Measurements from ENCODE around the gene ANKRD44. TPM values are rescaled to one million over a fixed set of nuclear protein-coding genes. Genes with fewer than 3 reads are reported as not detected.

Gene ANKRD44
- total RNA-seq, 1 donor from 2014 or later = 4.0 TPM

DNA sequence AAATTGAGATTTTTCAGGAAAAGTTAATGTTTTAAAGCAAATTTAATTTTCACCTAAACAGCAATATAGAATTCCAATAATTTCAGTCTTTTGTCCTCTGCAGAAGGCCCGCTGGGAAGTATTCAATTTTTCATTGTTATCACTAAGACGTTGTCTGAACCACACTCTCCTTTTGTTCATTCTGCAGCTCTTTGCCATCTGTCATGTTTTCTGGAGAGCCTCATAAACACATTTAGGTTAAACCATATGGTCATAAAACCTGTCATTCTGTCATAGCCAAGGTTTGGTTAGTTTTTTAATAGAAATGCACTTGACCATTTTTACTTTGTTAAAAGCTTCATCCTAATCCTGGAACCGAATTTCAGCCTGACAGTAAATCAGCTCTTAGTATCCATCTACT lies 330.1 kb downstream of the ANKRD44 start:
- Mint-ChIP-seq H3K36me3 (ENCODE audit: insufficient read depth) (no peaks in the 10 kb centered on the region), H3K27me3 (no peaks in the 10 kb centered on the region), H3K4me1 (ENCODE audit: low read depth) (peaks cover 6% of the 10 kb centered on the region), H3K27ac (no peak overlapping the region), H3K4me3 (ENCODE audit: low read depth) (no peak overlapping the region), H3K9me3 (ENCODE audit: low read depth) (peaks cover 6% of the 10 kb centered on the region)
- TF ChIP-seq, protein P1, sequence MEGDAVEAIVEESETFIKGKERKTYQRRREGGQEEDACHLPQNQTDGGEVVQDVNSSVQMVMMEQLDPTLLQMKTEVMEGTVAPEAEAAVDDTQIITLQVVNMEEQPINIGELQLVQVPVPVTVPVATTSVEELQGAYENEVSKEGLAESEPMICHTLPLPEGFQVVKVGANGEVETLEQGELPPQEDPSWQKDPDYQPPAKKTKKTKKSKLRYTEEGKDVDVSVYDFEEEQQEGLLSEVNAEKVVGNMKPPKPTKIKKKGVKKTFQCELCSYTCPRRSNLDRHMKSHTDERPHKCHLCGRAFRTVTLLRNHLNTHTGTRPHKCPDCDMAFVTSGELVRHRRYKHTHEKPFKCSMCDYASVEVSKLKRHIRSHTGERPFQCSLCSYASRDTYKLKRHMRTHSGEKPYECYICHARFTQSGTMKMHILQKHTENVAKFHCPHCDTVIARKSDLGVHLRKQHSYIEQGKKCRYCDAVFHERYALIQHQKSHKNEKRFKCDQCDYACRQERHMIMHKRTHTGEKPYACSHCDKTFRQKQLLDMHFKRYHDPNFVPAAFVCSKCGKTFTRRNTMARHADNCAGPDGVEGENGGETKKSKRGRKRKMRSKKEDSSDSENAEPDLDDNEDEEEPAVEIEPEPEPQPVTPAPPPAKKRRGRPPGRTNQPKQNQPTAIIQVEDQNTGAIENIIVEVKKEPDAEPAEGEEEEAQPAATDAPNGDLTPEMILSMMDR (IDR thresholded peaks at IDR 0.05; ENCODE audit: unreplicated experiment) = no peak
- no peak for DNase-seq (ENCODE audit: low spot score, unreplicated experiment)

- TF ChIP-seq, protein P1 (IDR thresholded peaks at IDR 0.05; ENCODE audit: unreplicated experiment) = no peak
- peak overlapping the region; percentile 59 for H3K27ac Mint-ChIP-seq
- H3K4me1 Mint-ChIP-seq (ENCODE audit: low read depth) = peaks cover 6% of the 10 kb centered on the region
- DNase-seq (ENCODE audit: low spot score, unreplicated experiment) = no peak
- no peak overlapping the region for H3K4me3 Mint-ChIP-seq (ENCODE audit: low read depth)
- H3K36me3 Mint-ChIP-seq (ENCODE audit: insufficient read depth) = no peaks in the 10 kb centered on the region
- H3K27me3 Mint-ChIP-seq = no peaks in the 10 kb centered on the region
- H3K9me3 Mint-ChIP-seq (ENCODE audit: low read depth) = peaks cover 6% of the 10 kb centered on the region
Observed at GRCh38 chr2:196980001-196980400, 330.6 kb downstream of the ANKRD44 start.

GRCh38 chr2:196977507-196977906 lies 333.1 kb downstream of the ANKRD44 start:
- no peaks in the 10 kb centered on the region for H3K36me3 Mint-ChIP-seq (ENCODE audit: insufficient read depth)
- no peak for DNase-seq (ENCODE audit: low spot score, unreplicated experiment)
- H3K4me1 Mint-ChIP-seq (ENCODE audit: low read depth) = peaks cover 6% of the 10 kb centered on the region
- no peak overlapping the region for H3K27ac Mint-ChIP-seq
- TF ChIP-seq, protein P1 (IDR thresholded peaks at IDR 0.05; ENCODE audit: unreplicated experiment) = no peak
- H3K27me3 Mint-ChIP-seq = no peaks in the 10 kb centered on the region
- peaks cover 6% of the 10 kb centered on the region for H3K9me3 Mint-ChIP-seq (ENCODE audit: low read depth)
- H3K4me3 Mint-ChIP-seq (ENCODE audit: low read depth) = no peak overlapping the region

DNA sequence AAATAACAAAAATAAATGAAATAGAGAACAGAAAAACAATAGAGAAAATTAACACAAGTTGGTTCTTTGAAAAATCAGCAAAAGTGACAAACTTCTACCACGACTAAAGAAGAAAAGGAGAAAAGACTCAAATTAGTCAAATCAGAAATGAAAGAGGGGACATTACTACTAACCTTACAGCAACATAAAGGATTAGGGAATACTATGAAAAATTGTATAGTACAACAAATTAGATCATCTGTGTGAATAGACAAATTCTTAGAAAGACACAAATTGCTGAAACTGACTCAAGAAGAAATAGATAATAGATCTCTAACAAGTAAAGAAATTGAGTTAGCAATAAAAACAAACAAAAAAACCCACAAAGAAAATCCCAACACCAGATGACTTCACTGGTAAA lies 335.6 kb downstream of the ANKRD44 start:
- H3K4me1 Mint-ChIP-seq (ENCODE audit: low read depth) = no peaks in the 10 kb centered on the region
- H3K27ac Mint-ChIP-seq = peak overlapping the region; percentile 21
- DNase-seq (ENCODE audit: low spot score, unreplicated experiment) = no peak
- no peaks in the 10 kb centered on the region for H3K27me3 Mint-ChIP-seq
- H3K9me3 Mint-ChIP-seq (ENCODE audit: low read depth) = peaks cover 6% of the 10 kb centered on the region
- TF ChIP-seq, protein P1 (IDR thresholded peaks at IDR 0.05; ENCODE audit: unreplicated experiment) = no peak
- no peaks in the 10 kb centered on the region for H3K36me3 Mint-ChIP-seq (ENCODE audit: insufficient read depth)
- no peak overlapping the region for H3K4me3 Mint-ChIP-seq (ENCODE audit: low read depth)

DNA sequence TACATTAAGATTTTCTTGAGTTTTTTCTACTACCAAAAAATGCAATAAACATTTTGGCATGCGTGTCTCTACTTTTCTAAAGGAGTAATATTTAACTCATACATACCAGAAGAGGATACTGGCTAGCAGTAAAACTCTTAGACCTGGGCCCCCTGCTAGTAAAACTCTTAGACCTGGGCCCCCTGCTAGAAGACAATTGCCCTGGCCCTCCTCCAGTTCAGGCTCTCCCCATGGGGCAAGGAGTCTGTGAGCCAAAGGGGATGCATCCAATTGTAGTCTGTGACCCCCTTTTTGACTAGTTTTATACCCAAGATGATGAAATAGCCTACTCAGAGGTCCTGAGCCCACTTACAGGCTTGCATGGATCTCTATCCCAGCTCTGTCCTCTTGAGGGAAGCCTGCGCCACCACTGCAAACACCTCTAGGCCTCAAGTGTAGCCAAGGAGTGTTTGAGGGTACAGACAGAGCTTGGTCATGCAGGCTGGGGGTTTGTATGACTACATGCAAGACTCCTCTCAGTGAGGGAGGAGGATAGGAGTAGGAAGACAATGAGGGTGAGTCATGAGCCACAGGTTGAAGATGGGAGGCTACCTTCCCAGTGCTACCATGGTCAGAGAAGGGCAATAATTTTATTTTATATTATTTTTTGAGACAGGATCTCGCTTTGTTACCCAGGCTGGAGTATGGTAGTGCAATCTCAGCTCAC lies 338.9 kb downstream of the ANKRD44 start:
- Mint-ChIP-seq H3K4me1 (ENCODE audit: low read depth) (peaks cover 9% of the 10 kb centered on the region), H3K4me3 (ENCODE audit: low read depth) (no peak overlapping the region), H3K36me3 (ENCODE audit: insufficient read depth) (peaks cover 2% of the 10 kb centered on the region), H3K9me3 (ENCODE audit: low read depth) (peaks cover 9% of the 10 kb centered on the region), H3K27ac (no peak overlapping the region), H3K27me3 (no peaks in the 10 kb centered on the region)
- DNase-seq (ENCODE audit: low spot score, unreplicated experiment) = no peak
- TF ChIP-seq, protein P1 (IDR thresholded peaks at IDR 0.05; ENCODE audit: unreplicated experiment) = no peak
